Measurements from ENCODE around the gene NRDE2.

Gene NRDE2

DNA sequence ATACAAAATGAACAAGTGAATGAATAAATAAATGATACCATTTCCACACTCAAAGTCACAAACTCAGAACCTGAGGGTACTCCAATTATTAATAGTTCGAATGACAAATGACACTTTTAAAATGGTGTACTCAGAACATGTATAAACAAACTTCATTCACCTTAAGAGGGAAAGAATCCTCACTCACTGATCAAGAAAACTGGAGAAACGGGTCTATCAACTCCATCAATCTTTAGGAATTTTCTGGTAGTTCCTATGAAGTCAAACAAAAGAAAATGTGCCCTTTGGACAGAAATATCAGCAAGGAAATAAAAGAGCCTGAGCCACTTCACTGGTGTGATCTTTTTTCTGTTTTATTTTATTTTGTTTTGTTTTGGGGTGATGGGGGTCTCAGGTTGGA lies 5.2 kb upstream of the NRDE2 start:
- TF ChIP-seq ZFX (IDR thresholded peaks at IDR 0.05), result no peak
- TF ChIP-seq, protein P1, sequence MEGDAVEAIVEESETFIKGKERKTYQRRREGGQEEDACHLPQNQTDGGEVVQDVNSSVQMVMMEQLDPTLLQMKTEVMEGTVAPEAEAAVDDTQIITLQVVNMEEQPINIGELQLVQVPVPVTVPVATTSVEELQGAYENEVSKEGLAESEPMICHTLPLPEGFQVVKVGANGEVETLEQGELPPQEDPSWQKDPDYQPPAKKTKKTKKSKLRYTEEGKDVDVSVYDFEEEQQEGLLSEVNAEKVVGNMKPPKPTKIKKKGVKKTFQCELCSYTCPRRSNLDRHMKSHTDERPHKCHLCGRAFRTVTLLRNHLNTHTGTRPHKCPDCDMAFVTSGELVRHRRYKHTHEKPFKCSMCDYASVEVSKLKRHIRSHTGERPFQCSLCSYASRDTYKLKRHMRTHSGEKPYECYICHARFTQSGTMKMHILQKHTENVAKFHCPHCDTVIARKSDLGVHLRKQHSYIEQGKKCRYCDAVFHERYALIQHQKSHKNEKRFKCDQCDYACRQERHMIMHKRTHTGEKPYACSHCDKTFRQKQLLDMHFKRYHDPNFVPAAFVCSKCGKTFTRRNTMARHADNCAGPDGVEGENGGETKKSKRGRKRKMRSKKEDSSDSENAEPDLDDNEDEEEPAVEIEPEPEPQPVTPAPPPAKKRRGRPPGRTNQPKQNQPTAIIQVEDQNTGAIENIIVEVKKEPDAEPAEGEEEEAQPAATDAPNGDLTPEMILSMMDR (conservative IDR thresholded peaks at IDR 0.05), result no peak
- H3K27ac ChIP-seq, result no peak overlapping the region

DNA sequence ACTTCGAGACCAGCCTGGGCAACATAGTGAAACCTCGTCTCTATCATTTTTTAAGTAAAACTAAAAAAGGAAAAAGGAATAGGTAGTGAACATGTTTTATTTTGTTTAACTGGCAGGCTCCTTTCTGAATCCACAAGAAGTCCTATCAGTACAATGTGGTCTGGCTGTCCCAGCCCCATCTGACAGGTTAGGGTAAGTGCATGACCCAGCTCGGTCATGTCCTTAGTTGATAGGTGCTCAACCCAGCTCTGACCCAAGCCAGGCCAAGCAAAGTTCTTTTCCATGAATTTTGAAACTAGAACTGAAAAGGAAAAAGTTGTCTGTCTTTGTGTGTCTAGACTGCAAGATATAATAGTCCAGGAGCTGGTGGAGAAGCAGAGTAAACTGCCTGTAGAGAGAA lies 4.7 kb upstream of the NRDE2 start:
- H3K27ac ChIP-seq, result no peak overlapping the region

DNA sequence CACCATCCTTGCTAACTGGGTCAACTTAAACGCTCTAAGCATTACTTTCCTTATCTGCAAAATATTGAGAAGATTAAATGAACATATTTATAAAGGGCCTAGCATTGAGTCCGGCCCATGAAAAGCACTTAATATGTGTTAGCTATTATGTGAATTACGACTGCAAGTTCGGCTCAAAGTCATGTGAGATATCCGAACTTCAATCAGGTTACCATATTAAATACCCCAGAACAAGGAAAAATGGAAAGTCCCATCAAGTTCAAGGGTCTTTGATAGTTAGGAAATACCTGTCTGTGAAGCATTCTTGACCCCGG lies 487 bp upstream of the NRDE2 start:
- H3K27ac ChIP-seq, result peak overlapping the region; percentile 85
- TF ChIP-seq ZFX (IDR thresholded peaks at IDR 0.05), result no peak
- TF ChIP-seq, protein P1 (conservative IDR thresholded peaks at IDR 0.05), result no peak

More for the DNA sequence above, 4.7 kb upstream of the NRDE2 start:
- TF ChIP-seq, protein P1 (conservative IDR thresholded peaks at IDR 0.05), result no peak
- TF ChIP-seq ZFX (IDR thresholded peaks at IDR 0.05), result no peak

DNA sequence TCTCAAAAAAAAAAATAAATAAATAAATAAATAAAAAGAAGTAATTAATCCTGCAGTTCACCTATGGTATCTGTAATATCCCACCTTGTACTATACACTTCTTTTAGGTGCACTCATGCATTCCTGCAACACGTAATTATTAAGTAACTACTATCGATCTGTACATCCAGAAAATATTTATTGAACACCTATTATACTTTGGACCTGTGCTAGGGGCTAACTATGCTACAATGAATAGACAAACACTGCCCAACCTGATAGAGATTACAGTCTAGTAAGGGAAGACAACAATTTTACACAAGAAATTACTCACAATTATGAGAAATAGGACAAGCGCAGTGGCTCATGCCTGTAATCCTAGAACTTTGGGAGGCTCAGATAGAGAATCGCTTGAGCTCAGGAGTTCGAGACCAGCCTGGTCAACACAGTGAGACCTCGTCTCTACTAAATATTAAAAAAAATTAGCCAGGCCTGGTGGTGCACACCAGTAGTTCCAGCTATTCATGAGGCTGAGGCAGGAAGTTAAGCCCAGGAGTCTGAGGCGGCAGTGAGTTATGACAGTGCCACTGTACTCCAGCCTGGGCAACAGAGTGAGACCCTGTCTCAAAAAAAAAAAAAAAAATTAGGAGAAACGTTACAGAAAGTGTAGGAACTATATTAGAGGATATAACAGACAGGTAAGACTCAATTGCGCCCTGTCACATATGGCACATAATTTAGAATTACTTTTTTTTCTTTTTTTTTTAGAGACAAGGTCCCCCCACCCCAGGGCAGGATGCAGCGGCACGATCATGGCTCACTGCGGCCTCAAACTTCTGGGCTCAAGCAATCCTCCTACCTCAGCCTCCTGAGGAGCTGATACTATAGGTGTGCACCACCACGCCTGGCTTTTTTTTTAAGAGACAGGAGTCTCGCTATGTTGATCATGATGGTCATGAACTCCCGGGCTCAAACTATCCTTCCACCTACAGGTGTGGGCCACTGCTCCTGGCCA lies 1.2 kb downstream of the NRDE2 start:
- H3K27ac ChIP-seq, result peak overlapping the region; percentile 85
- TF ChIP-seq, protein P1 (conservative IDR thresholded peaks at IDR 0.05), result no peak
- no peak for TF ChIP-seq ZFX (IDR thresholded peaks at IDR 0.05)

DNA sequence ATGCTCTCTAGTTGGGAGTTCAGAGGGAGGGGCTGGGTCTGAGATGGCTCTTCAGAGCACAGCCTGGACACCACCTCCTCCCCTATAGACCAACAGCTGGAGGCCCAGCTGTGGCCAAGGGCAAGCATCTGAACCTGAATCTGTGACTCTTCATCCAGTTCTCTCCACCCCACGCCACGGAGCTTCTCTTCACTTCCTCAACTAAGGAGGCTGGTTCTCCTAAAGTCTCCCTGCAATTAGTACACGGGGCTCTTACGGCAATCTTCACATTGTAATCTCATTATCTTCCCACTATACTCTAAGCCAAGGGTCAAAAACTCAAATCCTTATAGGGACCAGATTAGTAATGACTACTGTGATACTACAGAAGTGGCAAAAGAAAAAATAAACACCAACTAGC lies 9.8 kb downstream of the NRDE2 start:
- H3K27ac ChIP-seq, result no peak overlapping the region
- no peak for TF ChIP-seq ZFX (IDR thresholded peaks at IDR 0.05)
- TF ChIP-seq, protein P1 (conservative IDR thresholded peaks at IDR 0.05), result no peak

DNA sequence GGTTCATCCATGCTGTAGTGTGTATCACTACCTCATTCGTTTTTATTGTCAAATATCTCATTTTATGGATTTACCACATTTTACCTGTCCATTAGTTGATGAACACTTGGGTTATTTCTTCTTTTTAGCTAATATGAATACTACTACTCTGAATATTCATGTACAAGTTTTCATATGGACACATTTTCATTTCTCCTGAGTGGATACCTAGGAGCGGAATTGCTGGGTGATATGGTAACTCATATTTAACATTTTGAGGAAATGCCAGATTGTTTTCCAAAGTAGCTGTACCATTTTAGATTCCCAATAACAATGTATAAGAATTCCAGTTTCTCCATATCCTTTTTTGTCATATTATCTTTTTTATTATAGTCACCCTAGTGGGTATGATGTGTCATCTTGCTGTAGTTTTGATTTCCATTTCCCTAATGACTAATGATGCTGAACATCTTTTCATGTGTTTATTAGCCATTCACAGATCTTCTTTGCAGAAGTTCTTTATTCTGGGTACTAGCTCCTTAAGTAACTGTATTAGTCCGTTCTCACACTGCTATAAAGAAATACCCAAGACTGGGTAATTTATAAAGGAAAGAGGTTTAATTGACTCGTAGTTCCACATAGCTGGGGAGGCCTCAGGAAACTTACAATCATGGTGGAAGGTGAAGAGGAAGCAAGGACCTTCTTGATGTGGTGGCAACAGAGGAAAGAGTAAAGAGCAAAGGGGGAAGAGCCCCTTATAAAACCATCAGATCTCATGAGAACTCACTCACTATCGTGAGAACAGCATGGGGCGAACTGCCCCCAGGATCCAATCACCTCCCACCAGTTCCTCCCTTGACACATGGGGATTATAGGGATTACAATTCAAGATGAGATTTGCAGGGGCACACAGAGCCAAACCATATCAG lies 11.9 kb downstream of the NRDE2 start:
- no peak for TF ChIP-seq ZFX (IDR thresholded peaks at IDR 0.05)
- TF ChIP-seq, protein P1 (conservative IDR thresholded peaks at IDR 0.05), result no peak
- no peak overlapping the region for H3K27ac ChIP-seq

DNA sequence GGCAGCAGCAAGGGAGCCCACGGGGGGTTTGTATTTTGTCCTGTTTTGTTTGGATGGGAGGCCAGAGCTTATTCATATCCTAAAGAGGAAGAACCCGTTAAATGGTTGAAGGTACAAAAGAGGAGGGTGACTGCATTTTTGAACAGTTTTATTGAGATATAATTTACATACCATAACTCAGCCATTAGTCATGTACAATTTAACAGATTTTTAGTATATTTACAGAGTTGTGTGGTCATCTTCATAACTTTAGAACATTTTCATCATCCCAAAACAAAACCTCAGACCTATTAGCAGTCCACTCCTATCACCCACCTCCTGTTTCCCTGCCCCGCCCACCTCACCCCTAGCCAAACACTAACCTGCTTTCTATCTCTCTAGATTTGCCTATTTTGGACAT lies 12.6 kb downstream of the NRDE2 start:
- no peak overlapping the region for H3K27ac ChIP-seq
- TF ChIP-seq, protein P1 (conservative IDR thresholded peaks at IDR 0.05), result no peak
- TF ChIP-seq ZFX (IDR thresholded peaks at IDR 0.05), result no peak
